Endothelial cell of umbilical vein (primary cell): Measurements from ENCODE around the gene SH3PXD2B.

Source experiments
- CTCF ChIP-seq, 2 donors: IDR thresholded peaks; 1 replicate in 1 of 2; 2 replicates in 1 of 2; pipeline ENCODE4 v1.5.1; 2011; ENCODE audit warnings: low read length in 2 of 2, mild to moderate bottlenecking in 2 of 2, moderate library complexity in 2 of 2, control low read depth in 1 of 2, inconsistent platforms in 1 of 2, low read depth in 1 of 2; ENCODE audit not compliant: insufficient read depth in 1 of 2; ENCODE audit errors: extremely low read depth in 1 of 2
- EZH2 ChIP-seq: IDR thresholded peaks from 2 replicates; pipeline ENCODE4 v1.6.1; 2012; ENCODE audit warnings: borderline replicate concordance, low read depth, mild to moderate bottlenecking, moderate library complexity, low read length, inconsistent platforms; ENCODE audit not compliant: severe bottlenecking
- FOS ChIP-seq: IDR thresholded peaks from 2 replicates; pipeline ENCODE4 v1.6.1; 2011; ENCODE audit warnings: mild to moderate bottlenecking, low read length, moderate library complexity, borderline replicate concordance; ENCODE audit not compliant: insufficient read depth
- GATA2 ChIP-seq: IDR thresholded peaks from 2 replicates; pipeline ENCODE4 v1.7.0; 2011; ENCODE audit warnings: low read depth, mild to moderate bottlenecking, moderate library complexity, mixed read lengths, low read length; ENCODE audit not compliant: insufficient read length, insufficient read depth
- JUN ChIP-seq: IDR thresholded peaks from 2 replicates; pipeline ENCODE4 v1.6.1; 2011; ENCODE audit warnings: borderline replicate concordance, low read depth; ENCODE audit not compliant: insufficient read length, insufficient read depth
- MAX ChIP-seq: IDR thresholded peaks from 2 replicates; pipeline ENCODE4 v1.6.1; 2011; ENCODE audit not compliant: insufficient read depth, insufficient read length
- MYC ChIP-seq: IDR thresholded peaks from one replicate; pipeline ENCODE4 v1.6.1; 2011; ENCODE audit warnings: mild to moderate bottlenecking, low read depth, low read length
- POLR2A ChIP-seq: IDR thresholded peaks from 2 replicates; pipeline ENCODE4 v1.6.1; 2012; ENCODE audit warnings: low read depth, mild to moderate bottlenecking, control low read depth, low read length
- POLR2AphosphoS5 ChIP-seq: IDR thresholded peaks from 2 replicates; pipeline ENCODE4 v1.6.1; 2012; ENCODE audit warnings: low read depth, mild to moderate bottlenecking, control low read depth, low read length, moderate library complexity; ENCODE audit not compliant: insufficient read depth

GRCh38 chr5:172420235-172420939 is 33.9 kb downstream of the SH3PXD2B start:
- TF ChIP-seq CTCF (IDR thresholded peaks at IDR 0.05; ENCODE audit: extremely low read depth in 1 of 2, insufficient read depth in 1 of 2, low read depth in 1 of 2, low read length in 2 of 2) (no peak), EZH2 (no peak), POLR2A (no peak), GATA2 (no peak), POLR2AphosphoS5 (no peak), FOS (no peak), MYC (no peak), MAX (no peak), JUN (no peak)
